HG02759 (cell line): ENCODE data around the gene ORC2.

Experiments
- ATAC-seq: cut with Tn5 transposase; IDR thresholded peaks from one replicate; pipeline ENCODE4 v1.9.1; 2021; ENCODE audit warnings: mild to moderate bottlenecking, moderate library complexity; ENCODE audit not compliant: unreplicated experiment

Gene ORC2

GRCh38 chr2:200862532-200863000 lies 100.9 kb downstream of the ORC2 start:
- no peak for ATAC-seq

- ATAC-seq: no peak
These were observed 101.8 kb downstream of the ORC2 start for GRCh38 chr2:200861617-200862155.

- ATAC-seq: no peak
These were observed 103.2 kb downstream of the ORC2 start for GRCh38 chr2:200860092-200860795.
